IPS-18c (cell line): ENCODE data around the gene BCAS3.
"Not testable (repeated sequence)": the region's sequence is repeated elsewhere in the genome, so short reads cannot be mapped to it uniquely, and the experiment has no call there.

Experiments used
- H3K4me3 ChIP-seq: 2 replicates; pipeline ENCODE4 v1.7.0; 2013; ENCODE audit warnings: low read depth, mild to moderate bottlenecking, low read length, moderate library complexity; ENCODE audit not compliant: insufficient read depth
- H3K9me3 ChIP-seq: one replicate; pipeline ENCODE4 v1.6.1; 2013; ENCODE audit warnings: mild to moderate bottlenecking, low read length, moderate library complexity; ENCODE audit not compliant: control insufficient read depth, insufficient read depth

Gene BCAS3

GRCh38 chr17:60920107-60920506 is 242.5 kb downstream of the BCAS3 start:
- Histone ChIP-seq H3K4me3 (no peak overlapping the region), H3K9me3 (peaks cover 2% of the 10 kb centered on the region)

- Histone ChIP-seq H3K4me3 (no peak overlapping the region), H3K9me3 (peaks cover 2% of the 10 kb centered on the region)
Observed at GRCh38 chr17:60923000-60923399, 245.3 kb downstream of the BCAS3 start.

- no peaks in the 10 kb centered on the region for H3K9me3 ChIP-seq
- H3K4me3 ChIP-seq = no peak overlapping the region
Observed at GRCh38 chr17:60926466-60927183, 249.0 kb downstream of the BCAS3 start.

- no peaks in the 10 kb centered on the region for H3K9me3 ChIP-seq
- no peak overlapping the region for H3K4me3 ChIP-seq
Observed at GRCh38 chr17:60933739-60934138, 256.1 kb downstream of the BCAS3 start.

- H3K9me3 ChIP-seq = no peaks in the 10 kb centered on the region
- no peak overlapping the region for H3K4me3 ChIP-seq
Observed at GRCh38 chr17:60934723-60935122, 257.1 kb downstream of the BCAS3 start.

GRCh38 chr17:60935991-60936390 is 258.3 kb downstream of the BCAS3 start:
- not testable (repeated sequence) for H3K4me3 ChIP-seq, H3K9me3 ChIP-seq

GRCh38 chr17:60939318-60939717 is 261.7 kb downstream of the BCAS3 start:
- H3K4me3 ChIP-seq = no peak overlapping the region
- no peaks in the 10 kb centered on the region for H3K9me3 ChIP-seq

GRCh38 chr17:60941028-60941427 is 263.4 kb downstream of the BCAS3 start:
- Histone ChIP-seq H3K9me3 (no peaks in the 10 kb centered on the region), H3K4me3 (no peak overlapping the region)

GRCh38 chr17:60941571-60941970 is 263.9 kb downstream of the BCAS3 start:
- H3K9me3 ChIP-seq = no peaks in the 10 kb centered on the region
- H3K4me3 ChIP-seq = no peak overlapping the region

GRCh38 chr17:60944751-60945150 is 267.1 kb downstream of the BCAS3 start:
- Histone ChIP-seq H3K4me3 (no peak overlapping the region), H3K9me3 (no peaks in the 10 kb centered on the region)

- Histone ChIP-seq H3K9me3 (no peaks in the 10 kb centered on the region), H3K4me3 (no peak overlapping the region)
Observed at GRCh38 chr17:60947100-60947499, 269.4 kb downstream of the BCAS3 start.

- no peaks in the 10 kb centered on the region for H3K9me3 ChIP-seq
- no peak overlapping the region for H3K4me3 ChIP-seq
Observed at GRCh38 chr17:60947543-60947942, 269.9 kb downstream of the BCAS3 start.

GRCh38 chr17:60952747-60953146 is 275.1 kb downstream of the BCAS3 start:
- Histone ChIP-seq H3K9me3 (no peaks in the 10 kb centered on the region), H3K4me3 (no peak overlapping the region)

GRCh38 chr17:60959011-60959410 is 281.4 kb downstream of the BCAS3 start:
- H3K4me3 ChIP-seq = no peak overlapping the region
- H3K9me3 ChIP-seq = no peaks in the 10 kb centered on the region

- no peaks in the 10 kb centered on the region for H3K9me3 ChIP-seq
- H3K4me3 ChIP-seq = no peak overlapping the region
Observed at GRCh38 chr17:60959696-60960095, 282.0 kb downstream of the BCAS3 start.

- no peaks in the 10 kb centered on the region for H3K9me3 ChIP-seq
Observed at GRCh38 chr17:60960398-60961065, 282.9 kb downstream of the BCAS3 start.

GRCh38 chr17:60964160-60964559 is 286.5 kb downstream of the BCAS3 start:
- Histone ChIP-seq H3K9me3 (no peaks in the 10 kb centered on the region), H3K4me3 (no peak overlapping the region)

More at GRCh38 chr17:60960398-60961065, 282.9 kb downstream of the BCAS3 start:
- H3K4me3 ChIP-seq = no peak overlapping the region

GRCh38 chr17:60968266-60968665 is 290.6 kb downstream of the BCAS3 start:
- H3K4me3 ChIP-seq = no peak overlapping the region
- H3K9me3 ChIP-seq = no peaks in the 10 kb centered on the region
